HCT116 (cell line): Measurements from ENCODE around the gene RRAS2. TPM values are rescaled to one million over a fixed set of nuclear protein-coding genes. Genes with fewer than 3 reads are reported as not detected.

Experiments used
- ATAC-seq: fragments of 200-7000 bp; cut with Tn5 transposase; 2 replicates; pipeline ENCODE4 v1.9.1; 2020; ENCODE audit warnings: mild to moderate bottlenecking, moderate library complexity
- BruUV-seq: library from RNA; stranded (reverse); fragments of 400-500 nt; replicated peaks from 2 replicates; lab custom pipeline; 2021; lab: Mats Ljungman, UMichigan
- CTCF ChIA-PET: fragments of 300-600 bp; sonication (Branson Sonifier 250); formaldehyde crosslinking; loops from one replicate; lab custom pipeline; 2021; ENCODE audit warnings: antibody characterized with exemption; lab: Charles Lee
- POLR2A ChIA-PET: fragments of 300-600, 350-600 bp; sonication (Branson Sonifier 250); formaldehyde crosslinking; loops from one replicate; lab custom pipeline; 2021; ENCODE audit warnings: antibody characterized with exemption; lab: Charles Lee
- RAD21 ChIA-PET, 2 experiments: fragments of 300-600 bp; sonication (Branson Sonifier 250); formaldehyde crosslinking; loops; one replicate each; lab custom pipeline; 2023; ENCODE audit warnings: low total read pairs in 2 of 2; ENCODE audit not compliant: uncharacterized antibody in 2 of 2, unreplicated experiment in 2 of 2, low non-redundant PET in 1 of 2; lab: Charles Lee
- DNase-seq: peaks from one replicate; pipeline ENCODE4 v3.0.0-alpha.2; 2010; ENCODE audit warnings: low read depth, low spot score
- H2AFZ ChIP-seq: fragments of 200-600 bp; shearing (Covaris generic), sonication (generic); 2 replicates; pipeline ENCODE4 v1.6.1; 2017; ENCODE audit warnings: low read depth, mixed run types, mixed read lengths, antibody characterized with exemption, low read length; ENCODE audit not compliant: poor library complexity, severe bottlenecking
- H3K27ac ChIP-seq: 2 replicates; pipeline ENCODE4 v1.5.1; 2012; ENCODE audit warnings: low read depth, low read length
- H3K27me3 ChIP-seq: fragments of 200-600 bp; sonication (generic); 2 replicates; pipeline ENCODE4 v1.6.1; 2016; ENCODE audit warnings: mixed run types, low read length, mixed read lengths; ENCODE audit not compliant: insufficient read depth
- H3K36me3 ChIP-seq, 2 experiments: fragments of 200-500 bp in 1 of 2; fragments of 200-600 bp in 1 of 2; sonication (Bioruptor generic) in 1 of 2; sonication (generic) in 1 of 2; 2 replicates each; pipeline versions ENCODE4 v1.5.1 to v1.6.1; 2014 to 2016; ENCODE audit warnings: low read length in 2 of 2, inconsistent platforms in 1 of 2, mixed read lengths in 1 of 2, mixed run types in 1 of 2; ENCODE audit not compliant: insufficient read depth in 2 of 2, control insufficient read depth in 1 of 2
- H3K4me1 ChIP-seq, 2 experiments: fragments of 200-600 bp in 1 of 2; sonication (generic) in 1 of 2; 2 replicates each; pipeline versions ENCODE4 v1.5.1 to v1.6.1; 2012 to 2017; ENCODE audit warnings: low read length in 2 of 2, inconsistent platforms in 1 of 2, mild to moderate bottlenecking in 1 of 2, mixed read lengths in 1 of 2, mixed run types in 1 of 2, moderate library complexity in 1 of 2; ENCODE audit not compliant: insufficient read depth in 2 of 2, control insufficient read depth in 1 of 2
- H3K4me2 ChIP-seq: fragments of 200-600 bp; sonication (generic); 2 replicates; pipeline ENCODE4 v1.6.1; 2017; ENCODE audit warnings: mixed run types, low read length, mixed read lengths
- H3K4me3 ChIP-seq, 2 experiments: fragments of 200-600 bp in 1 of 2; sonication (generic) in 1 of 2; replicated peaks in 1 of 2; 2 replicates each; pipeline ENCODE4 v1.5.1; 2011 to 2016; ENCODE audit warnings: low read length in 2 of 2, control low read depth in 1 of 2, low read depth in 1 of 2, mild to moderate bottlenecking in 1 of 2, mixed read lengths in 1 of 2, mixed run types in 1 of 2
- H3K79me2 ChIP-seq: fragments of 200-600 bp; sonication (generic); 2 replicates; pipeline ENCODE4 v1.6.1; 2017; ENCODE audit warnings: mild to moderate bottlenecking, mixed run types, low read length, moderate library complexity, mixed read lengths; ENCODE audit not compliant: insufficient read depth
- H3K9ac ChIP-seq: fragments of 200-600 bp; sonication (generic); 2 replicates; pipeline ENCODE4 v1.6.1; 2016; ENCODE audit warnings: low read length, mixed read lengths
- H3K9me2 ChIP-seq: fragments of 200-600 bp; sonication (generic), shearing (Covaris generic); 2 replicates; pipeline ENCODE4 v1.6.1; 2017; ENCODE audit warnings: mixed run types, mild to moderate bottlenecking, moderate library complexity; ENCODE audit not compliant: insufficient read depth
- H3K9me3 ChIP-seq, 2 experiments: fragments of 200-500 bp in 1 of 2; fragments of 200-600 bp in 1 of 2; sonication (Bioruptor generic) in 1 of 2; sonication (generic) in 1 of 2; 2 replicates each; pipeline ENCODE4 v1.6.1; 2014 to 2017; ENCODE audit warnings: low read length in 2 of 2, mixed read lengths in 2 of 2, inconsistent platforms in 1 of 2, low read depth in 1 of 2, mild to moderate bottlenecking in 1 of 2, mixed run types in 1 of 2, moderate library complexity in 1 of 2; ENCODE audit not compliant: control insufficient read depth in 1 of 2, insufficient read depth in 1 of 2
- H4K20me1 ChIP-seq: fragments of 200-600 bp; sonication (generic), shearing (Covaris generic); 2 replicates; pipeline ENCODE4 v1.6.1; 2017; ENCODE audit warnings: mixed run types, mild to moderate bottlenecking, moderate library complexity; ENCODE audit not compliant: insufficient read depth
- ATF3 ChIP-seq: IDR thresholded peaks from 2 replicates; pipeline ENCODE4 v1.6.1; 2012
- CBX3 ChIP-seq: IDR thresholded peaks from 2 replicates; pipeline ENCODE4 v1.6.1; 2012; ENCODE audit warnings: low read depth
- CEBPB ChIP-seq: IDR thresholded peaks from 2 replicates; pipeline ENCODE4 v1.6.1; 2012; ENCODE audit warnings: low read depth
- EGR1 ChIP-seq: IDR thresholded peaks from 2 replicates; pipeline ENCODE4 v1.6.1; 2012; ENCODE audit warnings: low read depth
- ELF1 ChIP-seq: IDR thresholded peaks from 2 replicates; pipeline ENCODE4 v1.6.1; 2012; ENCODE audit warnings: low read depth, borderline replicate concordance
- EZH2 ChIP-seq: fragments of 200-600 bp; sonication (generic); IDR thresholded peaks from 2 replicates; pipeline ENCODE4 v1.6.1; 2017; ENCODE audit warnings: antibody characterized with exemption, mixed run types
- POLR2A ChIP-seq: IDR thresholded peaks from 2 replicates; pipeline ENCODE4 v1.7.0; 2011; ENCODE audit warnings: borderline replicate concordance; ENCODE audit not compliant: insufficient read depth, insufficient read length; ENCODE audit errors: extremely low read depth
- RAD21 ChIP-seq: IDR thresholded peaks from 2 replicates; pipeline ENCODE4 v1.6.1; 2012; ENCODE audit warnings: low read depth, mild to moderate bottlenecking
- SIN3A ChIP-seq: IDR thresholded peaks from 2 replicates; pipeline ENCODE4 v1.6.1; 2012; ENCODE audit warnings: low read depth
- SP1 ChIP-seq: IDR thresholded peaks from 2 replicates; pipeline ENCODE4 v1.6.1; 2012; ENCODE audit warnings: low read depth
- SRF ChIP-seq: IDR thresholded peaks from 2 replicates; pipeline ENCODE4 v1.6.1; 2012; ENCODE audit warnings: low read depth
- TCF7L2 ChIP-seq: IDR thresholded peaks from 2 replicates; pipeline ENCODE4 v1.7.0; 2011; ENCODE audit warnings: borderline replicate concordance, inconsistent platforms; ENCODE audit not compliant: insufficient read depth, insufficient read length; ENCODE audit errors: extremely low read depth
- YY1 ChIP-seq: IDR thresholded peaks from 2 replicates; pipeline ENCODE4 v1.6.1; 2011; ENCODE audit warnings: low read length, low read depth, moderate library complexity, mild to moderate bottlenecking; ENCODE audit not compliant: insufficient replicate concordance; ENCODE audit errors: extremely low read depth
- ZBTB33 ChIP-seq: IDR thresholded peaks from 2 replicates; pipeline ENCODE4 v1.6.1; 2011; ENCODE audit warnings: mild to moderate bottlenecking, low read length, moderate library complexity; ENCODE audit not compliant: insufficient replicate concordance; ENCODE audit errors: extremely low read depth
- ZFX ChIP-seq: fragments of 450-650 bp; IDR thresholded peaks from 2 replicates; pipeline ENCODE4 v1.6.1; 2017
- intact Hi-C: fragments of 100-400 bp; cut with micrococcal nuclease; formaldehyde crosslinking; loops from 2 replicates; pipeline ENCODE4 v1.10.0; 2022
- total RNA-seq: library from RNA; stranded (reverse); gene quantifications from one replicate; pipeline ENCODE4 v1.2.1, GENCODE V29; 2021; ENCODE audit not compliant: unreplicated experiment

RRAS2 gene
- total RNA-seq, 1 experiment from 2014 or later = 54.5 TPM

DNA sequence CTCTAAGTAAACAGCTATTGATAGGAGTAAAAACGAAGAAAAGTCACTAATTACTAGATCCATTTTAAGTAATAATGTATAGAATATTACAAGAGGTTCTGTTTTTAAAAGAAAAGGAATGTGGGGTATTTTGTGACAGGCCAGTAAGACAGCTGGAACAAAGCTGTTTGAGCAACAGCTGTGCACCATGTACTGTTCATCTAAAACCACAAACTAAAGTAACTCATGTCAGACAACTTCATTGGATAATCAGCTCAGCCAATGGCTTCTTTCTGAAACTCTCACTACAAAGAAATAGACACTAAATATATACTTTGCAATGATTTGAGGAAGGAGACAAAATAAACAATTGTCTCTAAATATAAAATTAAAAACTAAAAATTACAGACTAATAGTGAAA is 16.1 kb downstream of the RRAS2 start:
- no peak overlapping the region for H2AFZ ChIP-seq
- CTCF ChIA-PET = no interaction called here
- no peak overlapping the region for H3K4me3 ChIP-seq
- no TSS peak for BruUV-seq
- POLR2A ChIA-PET = interaction anchor here (0.6 kb wide), 1 partner anchor 10 kb away, joined by 3 read pairs; no protein-coding TSS in a partner anchor
- DNase-seq (no peak), ATAC-seq (no peak)
- H3K9me2 ChIP-seq = no peaks in the 10 kb centered on the region
- peaks cover 98% of the 10 kb centered on the region for H3K79me2 ChIP-seq
- peaks cover 0 to 13% of the 10 kb centered on the region in 2 experiments; a peak in 1 of 4 replicates for H3K36me3 ChIP-seq
- no peak overlapping the region for H3K4me2 ChIP-seq
- H3K27me3 ChIP-seq = no peaks in the 10 kb centered on the region
- peaks cover 0 to 7% of the 10 kb centered on the region in 2 experiments; a peak in 2 of 4 replicates for H3K4me1 ChIP-seq
- H3K9ac ChIP-seq = no peak overlapping the region
- H4K20me1 ChIP-seq = no peaks in the 10 kb centered on the region; the same call in 1 of the 2 replicates
- H3K27ac ChIP-seq = no peak overlapping the region
- RAD21 ChIA-PET = no interaction called here
- intact Hi-C loops = no loop called here
- 0 out of 4 replicates have a peak, but pooled peaks cover 0 to 8% of the 10 kb centered on the region in 2 experiments for H3K9me3 ChIP-seq
- TF ChIP-seq YY1 = no peak
- no peak for TF ChIP-seq EGR1
- no peak for TF ChIP-seq RAD21
- no peak for TF ChIP-seq EZH2
- no peak for TF ChIP-seq CBX3
- TF ChIP-seq SIN3A = no peak
- no peak for TF ChIP-seq TCF7L2
- TF ChIP-seq CEBPB = no peak
- TF ChIP-seq POLR2A = no peak
- TF ChIP-seq SRF = no peak
- no peak for TF ChIP-seq SP1
- TF ChIP-seq ATF3 = no peak
- TF ChIP-seq ELF1 = no peak
- TF ChIP-seq ZFX = no peak
- TF ChIP-seq ZBTB33 = no peak
